NCI-H2029 treated with DMSO at 0.1 percent for 48 hours (cell line): Measurements from ENCODE around the gene RNASE1.
"Not testable (repeated sequence)": the region's sequence is repeated elsewhere in the genome, so short reads cannot be mapped to it uniquely, and the experiment has no call there.

Experiments used
- DNase-seq: peaks from one replicate; lab custom pipeline; 2025; lab: John Stamatoyannopoulos, UW

The RNASE1 gene

GRCh38 chr14:20772650-20773049 is 30.0 kb downstream of the RNASE1 start:
- DNase-seq: no peak

- no peak for DNase-seq
Measured at GRCh38 chr14:20769421-20769820, 33.2 kb downstream of the RNASE1 start.

- no peak for DNase-seq
Measured at GRCh38 chr14:20768593-20768892, 34.1 kb downstream of the RNASE1 start.

- no peak for DNase-seq
Measured at GRCh38 chr14:20760950-20761349, 41.7 kb downstream of the RNASE1 start.

GRCh38 chr14:20759465-20759864 is 43.2 kb downstream of the RNASE1 start:
- DNase-seq: not testable (repeated sequence)

GRCh38 chr14:20757965-20758364 is 44.7 kb downstream of the RNASE1 start:
- no peak for DNase-seq

GRCh38 chr14:20755037-20755436 is 47.6 kb downstream of the RNASE1 start:
- no peak for DNase-seq

- no peak for DNase-seq
Measured at GRCh38 chr14:20754308-20754707, 48.3 kb downstream of the RNASE1 start.

- no peak for DNase-seq
Measured at GRCh38 chr14:20751963-20752562, 50.6 kb downstream of the RNASE1 start.
